Dermis lymphatic vessel endothelial cell (primary cell): ENCODE data around the gene ICAM5. TPM values are rescaled to one million over a fixed set of nuclear protein-coding genes. Genes with fewer than 3 reads are reported as not detected.

Experiments used
- total RNA-seq: library from RNA; depleted of rRNA; stranded (reverse); fragments of >200 nt; gene quantifications from 2 replicates; pipeline ENCODE4 v1.2.1, GENCODE V29; 2014

ICAM5 gene, protein sequence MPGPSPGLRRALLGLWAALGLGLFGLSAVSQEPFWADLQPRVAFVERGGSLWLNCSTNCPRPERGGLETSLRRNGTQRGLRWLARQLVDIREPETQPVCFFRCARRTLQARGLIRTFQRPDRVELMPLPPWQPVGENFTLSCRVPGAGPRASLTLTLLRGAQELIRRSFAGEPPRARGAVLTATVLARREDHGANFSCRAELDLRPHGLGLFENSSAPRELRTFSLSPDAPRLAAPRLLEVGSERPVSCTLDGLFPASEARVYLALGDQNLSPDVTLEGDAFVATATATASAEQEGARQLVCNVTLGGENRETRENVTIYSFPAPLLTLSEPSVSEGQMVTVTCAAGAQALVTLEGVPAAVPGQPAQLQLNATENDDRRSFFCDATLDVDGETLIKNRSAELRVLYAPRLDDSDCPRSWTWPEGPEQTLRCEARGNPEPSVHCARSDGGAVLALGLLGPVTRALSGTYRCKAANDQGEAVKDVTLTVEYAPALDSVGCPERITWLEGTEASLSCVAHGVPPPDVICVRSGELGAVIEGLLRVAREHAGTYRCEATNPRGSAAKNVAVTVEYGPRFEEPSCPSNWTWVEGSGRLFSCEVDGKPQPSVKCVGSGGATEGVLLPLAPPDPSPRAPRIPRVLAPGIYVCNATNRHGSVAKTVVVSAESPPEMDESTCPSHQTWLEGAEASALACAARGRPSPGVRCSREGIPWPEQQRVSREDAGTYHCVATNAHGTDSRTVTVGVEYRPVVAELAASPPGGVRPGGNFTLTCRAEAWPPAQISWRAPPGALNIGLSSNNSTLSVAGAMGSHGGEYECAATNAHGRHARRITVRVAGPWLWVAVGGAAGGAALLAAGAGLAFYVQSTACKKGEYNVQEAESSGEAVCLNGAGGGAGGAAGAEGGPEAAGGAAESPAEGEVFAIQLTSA
- total RNA-seq: under 0.01 TPM in 1 of 2 replicates, not detected in the other

GRCh38 chr19:10289836-10290356 is at the start of gene ICAM5:
Gene ICAM5 (plus strand): TSS chr19:10289952. CDS start chr19:10290044, 92 bp downstream.

DNA sequence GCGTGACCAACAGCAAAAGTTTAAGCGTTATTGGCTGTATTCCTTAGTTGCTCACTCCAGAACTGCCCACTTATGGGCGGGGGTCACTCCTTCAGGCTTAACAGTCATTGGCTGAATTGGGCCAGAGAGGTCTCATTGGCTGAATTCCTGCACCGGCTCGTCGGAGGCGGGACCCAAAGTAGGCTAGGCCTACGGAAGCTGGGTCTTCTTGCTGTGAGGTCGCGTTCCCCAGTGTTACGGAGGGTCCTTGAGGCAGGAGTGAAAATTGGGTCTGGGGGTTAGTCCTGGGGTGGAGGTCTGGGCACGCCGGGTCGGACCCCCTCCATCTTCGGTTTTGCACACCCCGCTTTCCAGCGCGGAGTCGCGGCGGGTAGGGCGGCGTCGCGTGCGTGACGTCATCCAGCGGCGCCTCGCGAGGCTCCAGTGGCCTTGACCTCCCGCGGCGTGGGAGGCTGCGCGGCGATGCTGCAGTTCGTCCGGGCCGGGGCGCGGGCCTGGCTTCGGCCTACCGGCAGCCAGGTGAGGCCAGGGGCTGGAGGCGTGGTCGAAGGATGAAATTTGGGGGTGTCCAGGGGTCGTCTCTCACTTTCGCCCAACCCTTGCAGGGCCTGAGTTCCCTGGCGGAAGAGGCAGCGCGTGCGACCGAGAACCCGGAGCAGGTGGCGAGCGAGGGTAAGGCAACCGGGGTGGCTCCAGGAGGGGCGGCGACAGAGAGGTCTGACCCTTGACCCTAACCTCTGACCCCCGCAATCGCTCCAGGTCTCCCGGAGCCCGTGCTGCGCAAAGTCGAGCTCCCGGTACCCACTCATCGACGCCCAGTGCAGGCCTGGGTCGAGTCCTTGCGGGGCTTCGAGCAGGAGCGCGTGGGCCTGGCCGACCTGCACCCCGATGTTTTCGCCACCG is 37.7 kb upstream of the ICAM5 start, which contains the start of gene MRPL4:
TSS of gene MRPL4 (plus strand) at position 423 of the 903 bp plus-strand sequence. CDS start at position 463, 40 bp downstream.

DNA sequence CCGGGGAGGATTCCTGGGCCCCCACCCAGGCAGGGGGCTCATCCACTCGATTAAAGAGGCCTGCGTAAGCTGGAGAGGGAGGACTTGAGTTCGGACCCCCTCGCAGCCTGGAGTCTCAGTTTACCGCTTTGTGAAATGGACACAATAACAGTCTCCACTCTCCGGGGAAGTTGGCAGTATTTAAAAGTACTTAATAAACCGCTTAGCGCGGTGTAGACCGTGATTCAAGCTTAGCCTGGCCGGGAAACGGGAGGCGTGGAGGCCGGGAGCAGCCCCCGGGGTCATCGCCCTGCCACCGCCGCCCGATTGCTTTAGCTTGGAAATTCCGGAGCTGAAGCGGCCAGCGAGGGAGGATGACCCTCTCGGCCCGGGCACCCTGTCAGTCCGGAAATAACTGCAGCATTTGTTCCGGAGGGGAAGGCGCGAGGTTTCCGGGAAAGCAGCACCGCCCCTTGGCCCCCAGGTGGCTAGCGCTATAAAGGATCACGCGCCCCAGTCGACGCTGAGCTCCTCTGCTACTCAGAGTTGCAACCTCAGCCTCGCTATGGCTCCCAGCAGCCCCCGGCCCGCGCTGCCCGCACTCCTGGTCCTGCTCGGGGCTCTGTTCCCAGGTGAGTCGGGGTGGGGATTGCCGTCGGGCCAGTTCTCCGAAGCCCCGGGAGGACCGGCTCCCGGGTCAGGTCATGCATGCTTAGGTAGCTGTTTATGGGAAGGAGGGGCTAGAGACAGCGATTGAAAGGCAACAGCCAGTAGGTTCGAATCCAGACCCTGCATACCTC is 18.9 kb upstream of the ICAM5 start, which contains the start of gene ICAM1:
TSS of gene ICAM1 (plus strand) at position 505 of the 779 bp plus-strand sequence. CDS start at position 545, 40 bp downstream.

GRCh38 chr19:10286803-10287737 is 2.7 kb upstream of the ICAM5 start, which contains the start of gene ICAM4:
Gene ICAM4 (plus strand): TSS chr19:10286955. CDS start chr19:10287013, 58 bp downstream.

DNA sequence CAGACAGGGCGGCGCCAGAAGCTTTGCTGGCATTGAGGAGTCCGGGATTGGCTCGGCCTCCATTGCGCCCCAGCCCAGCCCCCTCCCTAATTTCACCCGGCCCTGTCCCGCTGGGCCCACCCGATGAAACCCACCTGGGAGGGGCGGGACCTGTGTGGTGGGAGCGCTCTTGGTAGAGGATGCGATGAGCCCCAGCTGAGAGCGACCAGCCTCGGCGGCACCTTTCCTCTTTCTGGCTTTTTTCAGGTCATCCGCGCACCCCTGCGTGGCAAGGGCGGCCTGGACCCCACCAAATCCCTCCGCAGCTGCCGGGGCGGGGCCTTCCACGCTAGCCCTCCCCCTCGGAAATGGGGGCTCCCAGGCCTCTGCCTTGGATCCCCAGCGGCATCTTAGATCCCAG is 19.7 kb downstream of the ICAM5 start, which contains the start of gene ZGLP1:
TSS of gene ZGLP1 (minus strand) at position 393 of the 400 bp plus-strand sequence.

GRCh38 chr19:10315335-10316214 is 25.8 kb downstream of the ICAM5 start, which contains the start of gene FDX2:
Gene FDX2 (minus strand): TSS chr19:10316015. CDS start chr19:10315996, 19 bp downstream.

GRCh38 chr19:10332965-10333757 is 43.4 kb downstream of the ICAM5 start, which contains the start of gene RAVER1:
Gene RAVER1 (minus strand): TSS chr19:10333529. CDS start chr19:10333507, 22 bp downstream.

DNA sequence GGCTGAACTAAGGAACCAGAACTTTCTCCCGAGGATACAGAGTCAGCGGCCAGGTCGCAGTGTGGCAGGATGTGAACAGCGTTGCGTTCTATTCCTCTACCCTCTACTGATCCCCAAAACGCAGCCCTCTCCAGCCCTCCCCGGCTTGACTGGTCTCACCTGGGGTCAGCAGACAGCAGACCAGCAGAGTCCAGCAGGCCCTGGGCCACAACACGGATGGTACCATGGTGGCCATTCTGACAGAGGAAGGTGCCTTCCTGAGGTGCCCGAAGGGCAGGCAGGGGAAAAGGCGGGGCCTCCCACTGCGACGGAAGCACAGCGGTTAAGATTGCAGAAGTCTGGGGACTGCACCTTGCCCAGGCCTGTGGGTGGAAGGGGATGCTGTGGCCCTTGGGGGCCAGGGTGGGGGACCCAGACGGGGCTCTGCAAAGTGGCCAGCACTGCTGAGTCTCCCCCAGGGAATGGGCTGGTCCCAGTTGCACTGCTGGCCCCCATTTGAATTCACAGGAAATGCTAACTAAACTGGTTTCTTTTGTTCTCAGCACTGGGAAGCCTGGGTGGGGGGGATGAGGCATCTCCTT is 49.7 kb downstream of the ICAM5 start, which contains the start of gene ICAM3:
TSS of gene ICAM3 (minus strand) at position 245 of the 581 bp plus-strand sequence. CDS start at position 235, 10 bp downstream.

Other genes with a start within 250 kb of the ICAM5 start
- 17.7 and 24.2 TPM in 2 replicates for gene SHFL, start 203.6 kb upstream of the ICAM5 start, total RNA-seq
- 0.22 and 0.26 TPM in 2 replicates for gene ANGPTL6, start 187.3 kb upstream of the ICAM5 start, total RNA-seq
- 15.6 and 22.8 TPM in 2 replicates for gene PPAN, start 183.6 kb upstream of the ICAM5 start, total RNA-seq
- gene P2RY11, start 178.3 kb upstream of the ICAM5 start, total RNA-seq: 1.5 and 2.7 TPM in 2 replicates
- gene EIF3G, start 170.1 kb upstream of the ICAM5 start, total RNA-seq: 296 and 323 TPM in 2 replicates
- gene DNMT1, start 95.0 kb upstream of the ICAM5 start, total RNA-seq: 12.1 and 14.4 TPM in 2 replicates
- 0.43 and 0.54 TPM in 2 replicates for gene S1PR2, start 58.6 kb upstream of the ICAM5 start, total RNA-seq
- gene MRPL4, start 37.7 kb upstream of the ICAM5 start, total RNA-seq: 10.3 and 13.6 TPM in 2 replicates
- 2.1 and 4.4 TPM in 2 replicates for gene ICAM1, start 18.8 kb upstream of the ICAM5 start, total RNA-seq
- gene ICAM4, start 3.0 kb upstream of the ICAM5 start, total RNA-seq: under 0.01 and 0.11 TPM in 2 replicates
- 0.11 and 0.26 TPM in 2 replicates for gene ZGLP1, start 19.9 kb downstream of the ICAM5 start, total RNA-seq
- 16.0 and 16.9 TPM in 2 replicates for gene FDX2, start 26.1 kb downstream of the ICAM5 start, total RNA-seq
- 4.8 and 6.1 TPM in 2 replicates for gene RAVER1, start 43.6 kb downstream of the ICAM5 start, total RNA-seq
- 8.2 and 8.4 TPM in 2 replicates for gene ICAM3, start 49.7 kb downstream of the ICAM5 start, total RNA-seq
- 55.4 and 56.3 TPM in 2 replicates for gene TYK2, start 90.6 kb downstream of the ICAM5 start, total RNA-seq
- gene CDC37, start 113.6 kb downstream of the ICAM5 start, total RNA-seq: 240 and 243 TPM in 2 replicates
- gene PDE4A, start 130.6 kb downstream of the ICAM5 start, total RNA-seq: 1.8 and 2.2 TPM in 2 replicates
- 78.4 and 78.9 TPM in 2 replicates for gene KEAP1, start 213.4 kb downstream of the ICAM5 start, total RNA-seq
- gene S1PR5, start 227.5 kb downstream of the ICAM5 start, total RNA-seq: 0.11 TPM in 1 of 2 replicates, not detected in the other